GM11168 (cell line): ENCODE data around the gene EVL.
"Not testable (repeated sequence)": the region's sequence is repeated elsewhere in the genome, so short reads cannot be mapped to it uniquely, and the experiment has no call there.

Experiments
- in situ Hi-C: fragments of 300-500 bp; cut with MboI; formaldehyde crosslinking; loops from one replicate; pipeline ENCODE4 v1.12.0; 2022; ENCODE audit warnings: low sequenced_read_pairs; ENCODE audit not compliant: unreplicated experiment

The EVL gene

GRCh38 chr14:100064335-100065092 lies 708 bp upstream of the EVL start:
- in situ Hi-C loops = not testable (repeated sequence)

- in situ Hi-C loops = no loop called here
Observed at GRCh38 chr14:100065942-100066574, 836 bp downstream of the EVL start.

- in situ Hi-C loops = no loop called here
Observed at GRCh38 chr14:100066962-100067361, 1.7 kb downstream of the EVL start.

- in situ Hi-C loops = no loop called here
Observed at GRCh38 chr14:100067481-100067880, 2.3 kb downstream of the EVL start.

GRCh38 chr14:100067971-100068959 lies 3.0 kb downstream of the EVL start:
- in situ Hi-C loops = no loop called here

GRCh38 chr14:100069161-100069800 lies 4.1 kb downstream of the EVL start:
- in situ Hi-C loops = no loop called here

- in situ Hi-C loops = no loop called here
Observed at GRCh38 chr14:100070310-100070709, 5.1 kb downstream of the EVL start.

GRCh38 chr14:100071545-100071944 lies 6.3 kb downstream of the EVL start:
- in situ Hi-C loops = no loop called here

GRCh38 chr14:100072783-100073346 lies 7.6 kb downstream of the EVL start:
- in situ Hi-C loops = no loop called here

- in situ Hi-C loops = no loop called here
Observed at GRCh38 chr14:100073576-100074430, 8.6 kb downstream of the EVL start.

- in situ Hi-C loops = no loop called here
Observed at GRCh38 chr14:100074431-100075100, 9.3 kb downstream of the EVL start.

GRCh38 chr14:100075681-100076080 lies 10.5 kb downstream of the EVL start:
- in situ Hi-C loops = no loop called here

GRCh38 chr14:100076133-100076532 lies 10.9 kb downstream of the EVL start:
- in situ Hi-C loops = no loop called here

GRCh38 chr14:100076606-100077005 lies 11.4 kb downstream of the EVL start:
- in situ Hi-C loops = no loop called here

GRCh38 chr14:100077441-100077840 lies 12.2 kb downstream of the EVL start:
- in situ Hi-C loops = no loop called here

- in situ Hi-C loops = no loop called here
Observed at GRCh38 chr14:100078216-100078803, 13.1 kb downstream of the EVL start.

- in situ Hi-C loops = no loop called here
Observed at GRCh38 chr14:100078997-100079725, 13.9 kb downstream of the EVL start.

GRCh38 chr14:100079726-100080005 lies 14.4 kb downstream of the EVL start:
- in situ Hi-C loops = no loop called here
